Uterus (tissue), 4 donors: ENCODE measurements around the gene CHORDC1. TPM values are rescaled to one million over a fixed set of nuclear protein-coding genes. Genes with fewer than 3 reads are reported as not detected.
"Not testable (repeated sequence)": the region's sequence is repeated elsewhere in the genome, so short reads cannot be mapped to it uniquely, and the experiment has no call there.

Source experiments
- DNase-seq, 2 donors: peaks; one replicate each; pipeline ENCODE4 v3.0.0-alpha.2; 2019 to 2020
- H3K27ac ChIP-seq, 2 donors: fragments of 200-600 bp; sonication (generic); 1 replicate in 1 of 2; 2 replicates in 1 of 2; pipeline ENCODE4 v1.5.1; 2016 to 2018
- H3K27me3 ChIP-seq, 2 donors: fragments of 200-600 bp; sonication (generic); one replicate each; pipeline ENCODE4 v1.5.1; 2018 to 2019; ENCODE audit warnings: control low read depth in 1 of 2
- H3K36me3 ChIP-seq, 2 donors: fragments of 200-600 bp; sonication (generic); one replicate each; pipeline ENCODE4 v1.5.1; 2019; ENCODE audit warnings: control low read depth in 1 of 2
- H3K4me1 ChIP-seq, 2 donors: fragments of 200-600 bp; sonication (generic); one replicate each; pipeline ENCODE4 v1.5.1; 2018 to 2019; ENCODE audit warnings: control low read depth in 1 of 2
- H3K4me3 ChIP-seq, 2 donors: fragments of 200-600 bp; sonication (generic); 1 replicate in 1 of 2; 2 replicates in 1 of 2; pipeline ENCODE4 v1.5.1; 2018 to 2019; ENCODE audit warnings: mild to moderate bottlenecking in 1 of 2
- H3K9me3 ChIP-seq, 2 donors: fragments of 200-600 bp; sonication (generic); one replicate each; pipeline ENCODE4 v1.5.1; 2019; ENCODE audit warnings: control low read depth in 1 of 2
- CTCF ChIP-seq, 4 experiments: fragments of 200-600 bp in 2 of 4; fragments of 450-650 bp in 2 of 4; sonication (generic) in 2 of 4; IDR thresholded peaks; one replicate each; pipeline ENCODE4 v1.5.1; 2016 to 2019; ENCODE audit warnings: antibody characterized with exemption in 4 of 4, mild to moderate bottlenecking in 2 of 4, moderate library complexity in 1 of 4
- POLR2A ChIP-seq, 2 donors: fragments of 450-650 bp; IDR thresholded peaks; one replicate each; pipeline ENCODE4 v1.6.1; 2016; ENCODE audit warnings: antibody characterized with exemption in 2 of 2, mild to moderate bottlenecking in 1 of 2, moderate library complexity in 1 of 2
- intact Hi-C: fragments of 100-400 bp; cut with DNase I; formaldehyde crosslinking; loops from one replicate; pipeline ENCODE4 v1.15.1; 2023; ENCODE audit warnings: low total_unique reads
- total RNA-seq, 4 donors: library from RNA; depleted of rRNA in 3 of 4; stranded (reverse); fragments of >200 nt in 3 of 4; gene quantifications; one replicate each; pipeline versions ENCODE4 v1.1.0 to v1.2.4, GENCODE V29; 2014 to 2023
- donor health status: DM: yes; HTN: yes; CAD: no.

The CHORDC1 gene
- total RNA-seq, 4 donors from 2014 or later: 23.5 to 373 (median 58.7) TPM

GRCh38 chr11:90241414-90241813, 18.6 kb upstream of the CHORDC1 start:
- Histone ChIP-seq H3K9me3 (no peaks in the 10 kb centered on the region), H3K27ac (no peak overlapping the region), H3K4me3 (no peak overlapping the region), H3K36me3 (no peaks in the 10 kb centered on the region), H3K4me1 (no peaks in the 10 kb centered on the region), H3K27me3 (no peaks in the 10 kb centered on the region)
- no peak for DNase-seq
- intact Hi-C loops: no loop called here
- TF ChIP-seq CTCF (IDR thresholded peaks at IDR 0.05): no peak
- TF ChIP-seq POLR2A (IDR thresholded peaks at IDR 0.05): no peak

GRCh38 chr11:90239967-90240636, 17.3 kb upstream of the CHORDC1 start:
- H3K4me3 ChIP-seq, H3K36me3 ChIP-seq, H3K27me3 ChIP-seq, H3K27ac ChIP-seq, DNase-seq, H3K4me1 ChIP-seq, intact Hi-C loops, H3K9me3 ChIP-seq: not testable (repeated sequence)

GRCh38 chr11:90237004-90237403, 14.2 kb upstream of the CHORDC1 start:
- intact Hi-C loops: no loop called here
- DNase-seq: no peak
- no peak for TF ChIP-seq CTCF (IDR thresholded peaks at IDR 0.05)
- no peaks in the 10 kb centered on the region for H3K27me3 ChIP-seq
- H3K36me3 ChIP-seq: no peaks in the 10 kb centered on the region
- no peaks in the 10 kb centered on the region for H3K9me3 ChIP-seq
- no peak overlapping the region for H3K27ac ChIP-seq
- no peaks in the 10 kb centered on the region for H3K4me1 ChIP-seq
- no peak overlapping the region for H3K4me3 ChIP-seq

- no peak overlapping the region for H3K27ac ChIP-seq
- no peak for DNase-seq
- H3K27me3 ChIP-seq: no peaks in the 10 kb centered on the region
- H3K36me3 ChIP-seq: no peaks in the 10 kb centered on the region
- TF ChIP-seq CTCF (IDR thresholded peaks at IDR 0.05) (no peak), POLR2A (IDR thresholded peaks at IDR 0.05) (no peak)
- H3K4me3 ChIP-seq: no peak overlapping the region
- H3K9me3 ChIP-seq: no peaks in the 10 kb centered on the region
- intact Hi-C loops: no loop called here
- H3K4me1 ChIP-seq: no peaks in the 10 kb centered on the region
Measured at GRCh38 chr11:90235526-90235925, 12.7 kb upstream of the CHORDC1 start.

GRCh38 chr11:90234977-90235376, 12.1 kb upstream of the CHORDC1 start:
- TF ChIP-seq CTCF (IDR thresholded peaks at IDR 0.05) (no peak), POLR2A (IDR thresholded peaks at IDR 0.05) (no peak)
- no peak for DNase-seq

GRCh38 chr11:90229791-90230190, 6.9 kb upstream of the CHORDC1 start:
- DNase-seq: no peak
- no peak overlapping the region for H3K4me3 ChIP-seq
- no peaks in the 10 kb centered on the region for H3K9me3 ChIP-seq
- H3K4me1 ChIP-seq: no peaks in the 10 kb centered on the region
- H3K27me3 ChIP-seq: no peaks in the 10 kb centered on the region
- H3K36me3 ChIP-seq: no peaks in the 10 kb centered on the region
- H3K27ac ChIP-seq: no peak overlapping the region
- intact Hi-C loops: no loop called here
- TF ChIP-seq CTCF (IDR thresholded peaks at IDR 0.05): no peak
- no peak for TF ChIP-seq POLR2A (IDR thresholded peaks at IDR 0.05)

More at GRCh38 chr11:90234977-90235376, 12.1 kb upstream of the CHORDC1 start:
- no peaks in the 10 kb centered on the region for H3K4me1 ChIP-seq
- no peaks in the 10 kb centered on the region for H3K36me3 ChIP-seq
- no peak overlapping the region for H3K4me3 ChIP-seq
- intact Hi-C loops: no loop called here
- no peak overlapping the region for H3K27ac ChIP-seq
- no peaks in the 10 kb centered on the region for H3K9me3 ChIP-seq
- no peaks in the 10 kb centered on the region for H3K27me3 ChIP-seq
